ENCODE results near the gene NIT1. TPM values are rescaled to one million over a fixed set of nuclear protein-coding genes. Genes with fewer than 3 reads are reported as not detected.
"Not testable (repeated sequence)": the region's sequence is repeated elsewhere in the genome, so short reads cannot be mapped to it uniquely, and the experiment has no call there.

NIT1 gene
- total RNA-seq, 1 donor: 9.0 TPM

DNA sequence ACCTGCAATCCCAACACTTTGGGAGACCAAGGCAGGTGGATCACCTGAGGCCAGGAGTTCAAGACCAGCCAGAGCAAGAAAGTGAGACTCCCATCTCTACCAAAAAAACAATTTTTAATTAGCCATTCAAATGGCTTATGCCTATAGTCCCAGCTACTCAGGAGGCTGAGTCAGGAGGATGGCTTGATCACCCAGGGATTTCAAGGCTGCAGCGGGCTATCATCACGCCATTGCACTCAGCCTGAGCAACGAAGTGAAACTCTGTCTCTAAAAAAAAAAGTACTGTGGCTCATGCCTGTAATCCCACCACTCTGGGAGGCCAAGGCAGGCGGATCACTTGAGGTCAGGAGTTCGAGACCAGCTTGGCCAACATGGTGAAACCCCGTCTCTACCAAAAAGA, 1.9 kb upstream of the NIT1 start:
- not testable (repeated sequence) for H3K27me3 ChIP-seq (ENCODE audit: insufficient read depth, low read length); H3K4me3 ChIP-seq (ENCODE audit: low read length); H3K9me3 ChIP-seq (ENCODE audit: low read depth, low read length)
- H3K4me1 ChIP-seq (ENCODE audit: insufficient read depth, low read length): peaks cover 79% of the 10 kb centered on the region

- Histone ChIP-seq H3K9me3 (ENCODE audit: low read depth, low read length) (no peaks in the 10 kb centered on the region), H3K4me3 (ENCODE audit: low read length) (no peak overlapping the region), H3K4me1 (ENCODE audit: insufficient read depth, low read length) (peaks cover 75% of the 10 kb centered on the region), H3K27me3 (ENCODE audit: insufficient read depth, low read length) (no peaks in the 10 kb centered on the region)
These were observed 1.4 kb downstream of the NIT1 start for GRCh38 chr1:161119092-161119903.

DNA sequence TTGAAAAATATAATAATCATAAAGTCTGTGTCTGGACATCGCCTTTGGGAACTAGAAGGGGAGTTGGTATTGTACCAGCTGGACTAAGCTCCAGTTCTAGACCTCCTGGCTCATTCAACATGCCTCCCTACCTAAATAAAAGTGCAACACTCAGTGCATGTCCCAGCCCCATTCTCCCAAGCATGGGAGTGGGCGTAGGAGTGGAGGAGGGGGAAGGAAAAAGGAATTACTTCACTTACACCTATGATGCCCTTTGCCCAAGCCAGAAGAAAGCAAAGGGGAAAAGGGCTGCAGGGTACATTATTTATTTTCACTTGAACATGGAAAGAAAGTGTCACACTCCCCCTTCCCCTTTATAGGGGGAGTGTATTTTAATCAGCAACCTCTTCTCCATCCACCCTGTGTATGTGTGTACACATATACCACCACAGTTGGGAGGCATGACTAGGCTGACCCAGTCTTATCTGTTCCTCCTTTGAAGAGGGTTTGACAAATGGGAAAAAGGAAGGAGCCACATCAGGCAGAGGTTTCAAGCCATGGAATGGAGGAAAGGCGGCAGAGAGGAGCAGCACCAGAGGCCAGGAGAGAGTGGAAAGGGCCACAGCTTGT, 3.2 kb downstream of the NIT1 start:
- no peaks in the 10 kb centered on the region for H3K9me3 ChIP-seq (ENCODE audit: low read depth, low read length)
- peaks cover 62% of the 10 kb centered on the region for H3K4me1 ChIP-seq (ENCODE audit: insufficient read depth, low read length)
- no peaks in the 10 kb centered on the region for H3K27me3 ChIP-seq (ENCODE audit: insufficient read depth, low read length)
- no peak overlapping the region for H3K4me3 ChIP-seq (ENCODE audit: low read length)

GRCh38 chr1:161121834-161122233, 3.9 kb downstream of the NIT1 start:
- no peak overlapping the region for H3K4me3 ChIP-seq (ENCODE audit: low read length)
- H3K27me3 ChIP-seq (ENCODE audit: insufficient read depth, low read length): no peaks in the 10 kb centered on the region
- H3K4me1 ChIP-seq (ENCODE audit: insufficient read depth, low read length): peaks cover 58% of the 10 kb centered on the region
- no peaks in the 10 kb centered on the region for H3K9me3 ChIP-seq (ENCODE audit: low read depth, low read length)

GRCh38 chr1:161122967-161123366, 5.1 kb downstream of the NIT1 start:
- Histone ChIP-seq H3K4me3 (ENCODE audit: low read length) (no peak overlapping the region), H3K9me3 (ENCODE audit: low read depth, low read length) (no peaks in the 10 kb centered on the region), H3K4me1 (ENCODE audit: insufficient read depth, low read length) (peaks cover 62% of the 10 kb centered on the region), H3K27me3 (ENCODE audit: insufficient read depth, low read length) (no peaks in the 10 kb centered on the region)

- H3K4me3 ChIP-seq (ENCODE audit: low read length): no peak overlapping the region
- H3K4me1 ChIP-seq (ENCODE audit: insufficient read depth, low read length): peaks cover 56% of the 10 kb centered on the region
- H3K9me3 ChIP-seq (ENCODE audit: low read depth, low read length): no peaks in the 10 kb centered on the region
- no peaks in the 10 kb centered on the region for H3K27me3 ChIP-seq (ENCODE audit: insufficient read depth, low read length)
These were observed 9.7 kb downstream of the NIT1 start for GRCh38 chr1:161127649-161128048.

DNA sequence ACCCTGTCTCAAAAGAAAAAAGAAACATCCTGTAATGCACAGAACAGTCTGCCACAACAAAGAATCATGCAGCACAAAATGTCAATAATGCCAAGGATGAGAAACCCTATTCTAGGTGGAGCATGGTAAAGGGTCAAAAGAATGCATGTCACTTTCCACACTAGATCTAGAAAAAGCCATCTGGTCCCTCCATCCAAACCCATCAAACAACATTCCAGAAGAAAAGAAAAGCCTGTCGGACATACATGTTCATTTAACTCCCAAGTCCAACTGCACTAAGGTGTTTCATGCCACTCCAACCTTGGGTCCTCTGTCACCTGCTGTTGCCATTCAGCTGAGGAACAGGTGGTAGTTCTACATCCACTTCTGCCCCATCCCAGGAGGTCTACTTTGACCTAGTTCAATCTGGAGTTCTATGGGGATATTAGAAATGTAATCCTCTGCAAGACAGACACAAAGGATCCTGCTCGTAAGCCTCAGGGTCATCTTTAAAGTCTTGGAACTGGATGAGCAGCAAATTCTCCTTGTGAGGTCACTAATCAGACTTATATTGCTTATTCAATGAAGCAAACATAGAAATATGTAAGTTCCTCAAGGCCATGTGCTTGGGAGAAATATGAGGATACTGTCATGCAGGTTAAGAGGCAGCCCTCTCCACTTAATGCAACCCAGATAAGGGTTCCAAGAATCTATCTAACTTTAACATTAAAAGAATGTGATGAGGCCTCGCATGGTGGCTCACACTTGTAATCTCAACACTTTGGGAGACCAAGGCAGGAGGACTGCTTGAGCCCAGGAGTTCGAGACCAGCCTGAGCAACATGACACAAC, 10.9 kb downstream of the NIT1 start:
- no peaks in the 10 kb centered on the region for H3K9me3 ChIP-seq (ENCODE audit: low read depth, low read length)
- H3K4me1 ChIP-seq (ENCODE audit: insufficient read depth, low read length): peaks cover 59% of the 10 kb centered on the region
- H3K27me3 ChIP-seq (ENCODE audit: insufficient read depth, low read length): no peaks in the 10 kb centered on the region
- H3K4me3 ChIP-seq (ENCODE audit: low read length): no peak overlapping the region

GRCh38 chr1:161130266-161130665, 12.4 kb downstream of the NIT1 start:
- no peaks in the 10 kb centered on the region for H3K27me3 ChIP-seq (ENCODE audit: insufficient read depth, low read length)
- no peak overlapping the region for H3K4me3 ChIP-seq (ENCODE audit: low read length)
- H3K4me1 ChIP-seq (ENCODE audit: insufficient read depth, low read length): peaks cover 71% of the 10 kb centered on the region
- no peaks in the 10 kb centered on the region for H3K9me3 ChIP-seq (ENCODE audit: low read depth, low read length)

DNA sequence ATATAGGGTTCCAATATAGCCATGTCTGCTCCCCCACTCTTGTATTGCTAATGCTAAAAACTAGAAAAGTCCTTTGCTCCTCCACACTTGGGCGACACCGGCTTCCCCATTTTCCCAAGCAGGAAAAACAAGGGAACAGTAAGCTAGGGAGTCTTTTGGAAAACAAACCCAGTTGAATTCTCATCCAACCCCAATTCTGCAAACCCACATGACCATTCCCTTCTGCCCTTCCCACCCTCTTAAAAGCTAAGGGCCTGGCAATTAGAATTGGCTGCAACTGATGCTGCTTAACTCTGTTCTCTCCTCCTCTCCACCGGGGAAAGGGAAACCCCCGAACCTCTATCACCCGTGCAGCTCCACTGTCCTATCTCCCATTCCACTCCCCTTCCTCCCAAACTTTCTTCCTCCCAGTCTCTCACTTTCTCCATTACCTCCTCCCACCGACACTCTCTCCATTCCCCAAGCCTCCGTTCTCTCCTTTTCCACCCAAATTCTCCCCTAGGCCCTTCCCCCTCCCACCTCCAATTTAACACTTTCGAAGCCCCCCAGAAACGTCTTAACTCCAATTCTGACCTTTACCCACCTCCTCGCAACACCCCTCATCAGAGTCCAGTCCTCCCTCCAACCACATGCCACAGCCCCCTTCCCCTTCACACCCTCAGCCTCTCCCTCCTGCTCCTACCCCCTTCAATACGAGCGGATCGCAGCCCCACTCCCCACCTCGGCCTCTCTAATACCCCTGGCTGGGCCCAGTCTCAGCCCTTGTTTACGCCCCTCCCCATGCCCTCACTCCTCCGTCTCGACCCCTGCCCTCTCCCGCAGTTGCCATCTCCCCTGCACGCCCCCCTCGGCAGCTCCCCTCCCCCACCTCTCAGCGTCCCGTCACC, 13.9 kb downstream of the NIT1 start:
- H3K4me1 ChIP-seq (ENCODE audit: insufficient read depth, low read length): peaks cover 81% of the 10 kb centered on the region
- H3K27me3 ChIP-seq (ENCODE audit: insufficient read depth, low read length): no peaks in the 10 kb centered on the region
- H3K9me3 ChIP-seq (ENCODE audit: low read depth, low read length): no peaks in the 10 kb centered on the region
- H3K4me3 ChIP-seq (ENCODE audit: low read length): peak overlapping the region; percentile 97

DNA sequence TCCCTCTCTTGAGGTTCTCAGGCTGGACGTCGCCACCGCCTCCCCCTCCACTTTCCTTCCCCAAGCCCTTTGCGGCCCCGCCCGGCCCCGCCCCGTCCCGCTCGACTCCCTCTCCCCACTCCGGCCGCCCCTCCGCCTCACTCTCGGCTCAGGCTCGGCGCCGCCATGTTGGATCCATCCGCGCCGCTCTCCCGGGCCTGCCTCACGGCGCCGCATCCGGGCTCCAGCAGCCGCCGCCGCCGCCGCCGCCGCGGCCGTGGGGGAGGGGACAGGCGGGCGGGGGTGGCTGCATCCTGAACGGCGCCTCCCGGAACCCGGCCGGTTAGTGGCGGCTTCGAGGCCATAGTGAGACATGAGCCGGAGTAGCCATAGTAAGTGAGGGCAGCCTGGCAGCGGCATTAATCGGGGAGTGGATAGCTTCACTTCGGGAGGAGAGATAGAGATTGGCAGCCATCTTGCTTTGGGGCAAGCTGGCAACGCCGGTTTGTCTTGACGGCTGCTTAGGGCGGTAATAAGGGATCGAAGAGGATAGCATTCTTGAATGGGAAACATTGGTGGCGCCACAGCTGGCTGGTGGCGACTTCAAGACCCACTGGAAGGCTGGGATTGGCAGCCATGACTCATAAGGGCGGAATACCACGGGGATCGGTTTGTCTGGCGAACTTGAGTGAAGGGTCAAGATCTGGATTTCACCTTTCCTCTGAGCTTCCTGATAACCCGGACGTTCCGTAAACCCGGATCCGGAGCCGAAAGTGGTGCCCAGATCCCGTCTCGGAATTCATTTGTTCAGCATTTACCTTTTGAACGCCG, 14.7 kb downstream of the NIT1 start, which contains the start of gene DEDD:
Gene DEDD, minus strand, starts transcription at position 258 of the 810 bp plus-strand sequence. CDS start 8,205 bp downstream, outside the sequence.
- H3K4me3 ChIP-seq (ENCODE audit: low read length): peak within 1 kb of the TSS; percentile 97
- no peaks in the 10 kb centered on the region for H3K27me3 ChIP-seq (ENCODE audit: insufficient read depth, low read length)
- H3K9me3 ChIP-seq (ENCODE audit: low read depth, low read length): no peaks in the 10 kb centered on the region
- H3K4me1 ChIP-seq (ENCODE audit: insufficient read depth, low read length): peaks cover 80% of the 10 kb centered on the region

GRCh38 chr1:161133220-161133740, 15.4 kb downstream of the NIT1 start:
- Histone ChIP-seq H3K4me3 (ENCODE audit: low read length) (peak overlapping the region; percentile 97), H3K27me3 (ENCODE audit: insufficient read depth, low read length) (no peaks in the 10 kb centered on the region), H3K9me3 (ENCODE audit: low read depth, low read length) (no peaks in the 10 kb centered on the region), H3K4me1 (ENCODE audit: insufficient read depth, low read length) (peaks cover 80% of the 10 kb centered on the region)

GRCh38 chr1:161137881-161138280, 20.0 kb downstream of the NIT1 start:
- H3K4me1 ChIP-seq (ENCODE audit: insufficient read depth, low read length): peaks cover 58% of the 10 kb centered on the region

GRCh38 chr1:161138431-161138830, 20.5 kb downstream of the NIT1 start:
- Histone ChIP-seq H3K27me3 (ENCODE audit: insufficient read depth, low read length) (no peaks in the 10 kb centered on the region), H3K9me3 (ENCODE audit: low read depth, low read length) (no peaks in the 10 kb centered on the region), H3K4me1 (ENCODE audit: insufficient read depth, low read length) (peaks cover 55% of the 10 kb centered on the region), H3K4me3 (ENCODE audit: low read length) (no peak overlapping the region)

More at GRCh38 chr1:161137881-161138280, 20.0 kb downstream of the NIT1 start:
- Histone ChIP-seq H3K9me3 (ENCODE audit: low read depth, low read length) (no peaks in the 10 kb centered on the region), H3K4me3 (ENCODE audit: low read length) (no peak overlapping the region), H3K27me3 (ENCODE audit: insufficient read depth, low read length) (no peaks in the 10 kb centered on the region)
